Heart left ventricle (tissue), 16 donors: Measurements from ENCODE around the gene SLC6A17. TPM values are rescaled to one million over a fixed set of nuclear protein-coding genes. Genes with fewer than 3 reads are reported as not detected.
A peak's percentile ranks its signal among the peaks of the same experiment; 100 is the strongest.

Experiments
- ATAC-seq, 4 donors: fragments of 200-7000 bp; cut with Tn5 transposase; one replicate each; pipeline ENCODE4 v1.9.1; 2020 to 2022; ENCODE audit warnings: moderate library complexity in 4 of 4, mild to moderate bottlenecking in 3 of 4, moderate number of reproducible peaks in 1 of 4
- DNase-seq, 5 donors: peaks; one replicate each; pipeline ENCODE4 v3.0.0-alpha.2; 2020
- H3K27ac ChIP-seq, 12 donors: fragments of 200-600 bp; sonication (generic) in 4 of 12; one replicate each; pipeline versions ENCODE4 v1.5.0 to v1.8.0; 2016 to 2022; ENCODE audit warnings: mild to moderate bottlenecking in 2 of 12
- H3K27me3 ChIP-seq, 9 donors: fragments of 200-600 bp; sonication (generic) in 2 of 9; one replicate each; pipeline versions ENCODE4 v1.5.1 to v1.8.0; 2016 to 2022; ENCODE audit warnings: mild to moderate bottlenecking in 3 of 9
- H3K36me3 ChIP-seq, 9 donors: fragments of 200-600 bp; sonication (generic) in 2 of 9; one replicate each; pipeline versions ENCODE4 v1.5.0 to v1.8.0; 2018 to 2022; ENCODE audit warnings: mild to moderate bottlenecking in 2 of 9
- H3K4me1 ChIP-seq, 12 donors: fragments of 200-600 bp; sonication (generic) in 4 of 12; one replicate each; pipeline versions ENCODE4 v1.5.0 to v1.8.0; 2016 to 2022; ENCODE audit warnings: mild to moderate bottlenecking in 3 of 12
- H3K4me3 ChIP-seq, 12 donors: fragments of 200-600 bp; sonication (generic) in 4 of 12; one replicate each; pipeline versions ENCODE4 v1.5.0 to v1.8.0; 2017 to 2022; ENCODE audit warnings: mild to moderate bottlenecking in 9 of 12, moderate library complexity in 4 of 12
- H3K9me3 ChIP-seq, 12 donors: fragments of 200-600 bp; sonication (generic) in 4 of 12; one replicate each; pipeline versions ENCODE4 v1.5.0 to v1.8.0; 2016 to 2022; ENCODE audit warnings: mild to moderate bottlenecking in 1 of 12
- POLR2A ChIP-seq, 2 donors: fragments of 450-650 bp; IDR thresholded peaks; one replicate each; pipeline ENCODE4 v1.6.1; 2017; ENCODE audit warnings: antibody characterized with exemption in 2 of 2, mild to moderate bottlenecking in 2 of 2, moderate library complexity in 2 of 2
- WGBS, 4 donors: extraction: QIAGEN DNeasy Blood & Tissue Kit in 2 of 4; methylation state at CpG; one replicate each; pipeline versions ENCODE4 v1.1.5 to v1.1.7; 2013 to 2018; 5-methylcytosine and 5-hydroxymethylcytosine counted together
- intact Hi-C, 10 donors: fragments of 100-400 bp; cut with DNase I; formaldehyde crosslinking; loops; one replicate each; pipeline versions ENCODE4 v1.11.1 to v1.14.2; 2022
- polyA plus RNA-seq, 2 donors: library from polyadenylated mRNA; stranded (reverse); fragments of 200-250 nt; gene quantifications; one replicate each; pipeline ENCODE4 v1.2.3, GENCODE V29; 2013
- total RNA-seq, 9 donors: library from RNA; depleted of rRNA in 2 of 9; stranded (reverse); fragments of >200 nt in 2 of 9; fragmentation: NEBNext Ultra II Directional in 3 of 9; extraction: Animal tissue kit (Norgen Biotek cat#: 25700) in 3 of 9; gene quantifications; one replicate each; pipeline versions ENCODE4 v1.1.0 to v1.2.4, GENCODE V29; 2016 to 2023
- TF ChIP-seq, protein P1 (sequence below), 12 donors: fragments of 200-600 bp; sonication (generic) in 4 of 12; IDR thresholded peaks; one replicate each; pipeline versions ENCODE4 v1.5.0 to v1.8.0; 2018 to 2022; ENCODE audit warnings: antibody characterized with exemption in 12 of 12, mild to moderate bottlenecking in 5 of 12
- donor health status: ischemic (EF 13 %, LVEDD 7.1; RV severe dilation, severe dysfunction).
- donor health status: healthy with polysubstance abuse.
- donor health status: DM: no; HTN: yes; CAD: no.
- donor health status: DM: no; HTN: no; CAD: no.
- donor health status: ischemic (EF 25% LVEDD 6.9; RV normal size, moderate dysfunction).
- donor health status: ischemic (EF 25% LVEDD 5.7; RV mildly dilated, moderate dysfunction).
- donor health status: healthy.
- donor health status: DM: yes; HTN: yes; CAD: no.
- donor health status: ischemic (EF 35%, LVEDD 5.7; RV mildly dilated, moderate dysfunction).
- donor health status: nonischemic (EF 11% LVEDD 7.7; RV severe dilation, severe dysfunction).
- donor health status: DM: yes; HTN: yes; CAD: no.
- donor health status: PGD.
- donor health status: ischemic (EF 29% LVEDD 5.4; RV normal size, mild dysfunction).
- donor health status: nonischemic (EF 23%, LVEDD 6.1; RV moderate dilation, normal function).

Gene SLC6A17
- total and polyA plus RNA-seq, 11 donors: 0.07 to 0.50 (median 0.24) TPM; not detected in 3

GRCh38 chr1:110152133-110152785, 2.0 kb downstream of the SLC6A17 start:
- Histone ChIP-seq H3K9me3 (no peaks in the 10 kb centered on the region), H3K27ac (no peak overlapping the region), H3K4me1 (peaks cover 0 to 17% (median 8%) of the 10 kb centered on the region in 12 donors), H3K36me3 (no peaks in the 10 kb centered on the region), H3K27me3 (peaks cover 10 to 79% (median 46%) of the 10 kb centered on the region in 9 donors), H3K4me3 (no peak overlapping the region)
- DNase-seq (no peak), ATAC-seq (no peak)
- TF ChIP-seq, protein P1, sequence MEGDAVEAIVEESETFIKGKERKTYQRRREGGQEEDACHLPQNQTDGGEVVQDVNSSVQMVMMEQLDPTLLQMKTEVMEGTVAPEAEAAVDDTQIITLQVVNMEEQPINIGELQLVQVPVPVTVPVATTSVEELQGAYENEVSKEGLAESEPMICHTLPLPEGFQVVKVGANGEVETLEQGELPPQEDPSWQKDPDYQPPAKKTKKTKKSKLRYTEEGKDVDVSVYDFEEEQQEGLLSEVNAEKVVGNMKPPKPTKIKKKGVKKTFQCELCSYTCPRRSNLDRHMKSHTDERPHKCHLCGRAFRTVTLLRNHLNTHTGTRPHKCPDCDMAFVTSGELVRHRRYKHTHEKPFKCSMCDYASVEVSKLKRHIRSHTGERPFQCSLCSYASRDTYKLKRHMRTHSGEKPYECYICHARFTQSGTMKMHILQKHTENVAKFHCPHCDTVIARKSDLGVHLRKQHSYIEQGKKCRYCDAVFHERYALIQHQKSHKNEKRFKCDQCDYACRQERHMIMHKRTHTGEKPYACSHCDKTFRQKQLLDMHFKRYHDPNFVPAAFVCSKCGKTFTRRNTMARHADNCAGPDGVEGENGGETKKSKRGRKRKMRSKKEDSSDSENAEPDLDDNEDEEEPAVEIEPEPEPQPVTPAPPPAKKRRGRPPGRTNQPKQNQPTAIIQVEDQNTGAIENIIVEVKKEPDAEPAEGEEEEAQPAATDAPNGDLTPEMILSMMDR (IDR thresholded peaks at IDR 0.05): no peak
- TF ChIP-seq POLR2A (IDR thresholded peaks at IDR 0.05): no peak
- 59 to 81% (median 69%) methylated on average over 7 to 8 of the region's 8 CpGs for WGBS, 4 donors
- intact Hi-C loops: no loop called here

DNA sequence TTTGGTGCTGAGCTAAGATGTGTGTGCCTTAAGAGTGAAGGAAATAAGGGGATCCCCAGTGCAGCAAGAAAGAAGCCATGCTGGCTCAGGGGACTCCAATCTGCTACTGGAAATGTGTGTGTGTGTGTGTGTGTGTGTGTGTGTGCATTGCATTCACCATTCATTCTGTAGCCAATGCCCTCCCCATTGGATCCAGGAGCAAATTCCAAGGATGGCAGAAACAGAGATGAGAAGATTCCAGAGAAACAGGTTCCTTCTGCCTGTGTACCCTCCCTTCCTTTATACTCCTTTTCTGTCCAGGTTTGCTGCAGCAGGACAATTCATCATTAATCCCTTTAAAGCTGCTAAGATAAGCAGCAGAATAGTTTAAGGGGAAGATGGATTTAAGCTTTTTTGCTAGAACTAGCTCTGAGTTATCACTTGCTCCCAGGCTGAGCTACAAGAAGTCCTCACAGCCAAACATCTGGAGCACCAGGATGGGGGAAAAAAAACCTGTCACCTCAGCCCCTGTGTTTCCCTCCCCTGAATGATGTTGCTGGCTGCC, 3.2 kb downstream of the SLC6A17 start:
- no peaks in the 10 kb centered on the region for H3K9me3 ChIP-seq
- TF ChIP-seq POLR2A (IDR thresholded peaks at IDR 0.05): no peak
- TF ChIP-seq, protein P1 (IDR thresholded peaks at IDR 0.05): no peak

GRCh38 chr1:110155878-110156522, 5.7 kb downstream of the SLC6A17 start:
- DNase-seq: peak; percentile 43 to 81 (median 56)
- H3K4me3 ChIP-seq: no peak overlapping the region
- H3K4me1 ChIP-seq: peaks cover 0 to 8% (median 2%) of the 10 kb centered on the region in 12 donors
- intact Hi-C loops: no loop called here
- ATAC-seq: peak; percentile 47 to 76 (median 74)
- no peaks in the 10 kb centered on the region for H3K36me3 ChIP-seq
- 9 to 11% (median 10%) methylated on average over 6 to 7 of the region's 7 CpGs for WGBS, 4 donors
- TF ChIP-seq, protein P1 (IDR thresholded peaks at IDR 0.05): no peak
- TF ChIP-seq POLR2A (IDR thresholded peaks at IDR 0.05): no peak
- no peaks in the 10 kb centered on the region for H3K9me3 ChIP-seq
- no peak overlapping the region for H3K27ac ChIP-seq
- peaks cover 5 to 42% (median 18%) of the 10 kb centered on the region in 9 donors for H3K27me3 ChIP-seq

More for the DNA sequence above, 3.2 kb downstream of the SLC6A17 start:
- DNase-seq: no peak
- Histone ChIP-seq H3K4me1 (peaks cover 0 to 17% (median 8%) of the 10 kb centered on the region in 12 donors), H3K27me3 (peaks cover 10 to 67% (median 40%) of the 10 kb centered on the region in 9 donors), H3K36me3 (no peaks in the 10 kb centered on the region), H3K27ac (no peak overlapping the region), H3K4me3 (no peak overlapping the region)
- ATAC-seq: no peak
- intact Hi-C loops: no loop called here

DNA sequence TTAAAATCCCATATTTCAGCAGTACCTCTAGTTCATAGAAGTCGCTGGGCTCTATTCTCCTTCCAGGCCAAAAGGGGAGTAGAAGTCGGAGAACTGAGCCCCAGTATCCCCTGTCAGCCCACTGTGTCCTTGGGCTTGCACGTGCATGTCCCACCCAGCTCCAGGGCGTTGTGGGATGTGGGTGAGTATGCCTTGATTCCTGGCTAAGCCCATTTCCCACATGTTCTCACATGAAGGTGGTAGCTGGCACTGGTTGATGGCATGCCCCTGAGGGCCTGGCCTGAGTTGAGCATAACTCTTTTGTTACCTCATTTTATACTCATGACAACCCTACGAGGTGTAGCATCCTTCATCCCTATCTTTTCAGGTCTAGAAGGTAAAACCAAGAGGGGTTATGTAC, 8.0 kb downstream of the SLC6A17 start:
- no peak for TF ChIP-seq POLR2A (IDR thresholded peaks at IDR 0.05)
- TF ChIP-seq, protein P1 (IDR thresholded peaks at IDR 0.05): no peak
- Histone ChIP-seq H3K27ac (no peak overlapping the region), H3K27me3 (peaks cover 0 to 20% (median 4%) of the 10 kb centered on the region in 9 donors), H3K4me3 (no peak overlapping the region), H3K9me3 (no peaks in the 10 kb centered on the region), H3K36me3 (no peaks in the 10 kb centered on the region), H3K4me1 (peaks cover 0 to under 1% (median 0%) of the 10 kb centered on the region in 12 donors)
- ATAC-seq (no peak), DNase-seq (no peak)
- intact Hi-C loops: no loop called here
- WGBS, 4 donors: 63 to 73% (median 70%) methylated on average over 5 of the region's 5 CpGs
